CD4-positive, alpha-beta T cell treated with Interleukin-21 for 1 hour (primary cell): Measurements from ENCODE around the gene ATP1A1.

Experiments
- DNase-seq: peaks from one replicate; pipeline ENCODE4 v3.0.0-alpha.2; 2020

Gene ATP1A1

GRCh38 chr1:116392717-116393404 is 19.8 kb downstream of the ATP1A1 start:
- DNase-seq: no peak

- DNase-seq: no peak
Measured at GRCh38 chr1:116393792-116394191, 20.7 kb downstream of the ATP1A1 start.

GRCh38 chr1:116394270-116394669 is 21.2 kb downstream of the ATP1A1 start:
- no peak for DNase-seq

GRCh38 chr1:116396769-116397168 is 23.7 kb downstream of the ATP1A1 start:
- no peak for DNase-seq

GRCh38 chr1:116397728-116398127 is 24.7 kb downstream of the ATP1A1 start:
- DNase-seq: no peak

- DNase-seq: no peak
Measured at GRCh38 chr1:116400780-116401179, 27.7 kb downstream of the ATP1A1 start.

GRCh38 chr1:116401646-116402176 is 28.7 kb downstream of the ATP1A1 start:
- no peak for DNase-seq

GRCh38 chr1:116402333-116402732 is 29.3 kb downstream of the ATP1A1 start:
- no peak for DNase-seq

GRCh38 chr1:116403496-116404136 is 30.6 kb downstream of the ATP1A1 start:
- no peak for DNase-seq

GRCh38 chr1:116404699-116405098 is 31.7 kb downstream of the ATP1A1 start:
- no peak for DNase-seq

- DNase-seq: no peak
Measured at GRCh38 chr1:116405241-116406135, 32.4 kb downstream of the ATP1A1 start.

GRCh38 chr1:116407033-116407432 is 34.0 kb downstream of the ATP1A1 start:
- no peak for DNase-seq

- DNase-seq: no peak
Measured at GRCh38 chr1:116408193-116408592, 35.1 kb downstream of the ATP1A1 start.

GRCh38 chr1:116408803-116409720 is 36.0 kb downstream of the ATP1A1 start:
- no peak for DNase-seq

GRCh38 chr1:116409751-116410191 is 36.7 kb downstream of the ATP1A1 start:
- no peak for DNase-seq

- DNase-seq: no peak
Measured at GRCh38 chr1:116411784-116412479, 38.9 kb downstream of the ATP1A1 start.

GRCh38 chr1:116412480-116412798 is 39.4 kb downstream of the ATP1A1 start:
- DNase-seq: no peak

- DNase-seq: no peak
Measured at GRCh38 chr1:116412898-116413297, 39.9 kb downstream of the ATP1A1 start.

GRCh38 chr1:116413414-116413813 is 40.4 kb downstream of the ATP1A1 start:
- DNase-seq: no peak

GRCh38 chr1:116414364-116414763 is 41.3 kb downstream of the ATP1A1 start:
- DNase-seq: no peak

GRCh38 chr1:116415200-116415698 is 42.2 kb downstream of the ATP1A1 start:
- DNase-seq: no peak
